ENCODE results near the gene OR4F15.
A peak's percentile ranks its signal among the peaks of the same experiment; 100 is the strongest.
"Not testable (repeated sequence)": the region's sequence is repeated elsewhere in the genome, so short reads cannot be mapped to it uniquely, and the experiment has no call there.

Gene OR4F15

GRCh38 chr15:101811902-101812301 is at the start of gene OR4F15:
OR4F15 (plus strand) TSS chr15:101812202; CDS start chr15:101818187, 5,985 bp downstream.
- TF ChIP-seq CTCF (IDR thresholded peaks at IDR 0.05; ENCODE audit: low read length, missing control alignments): no peak
- no peak within 1 kb of the TSS for H3K4me3 ChIP-seq (replicated peaks; ENCODE audit: low read depth, low read length)
- no peak for DNase-seq (ENCODE audit: low read depth)

- not testable (repeated sequence) for DNase-seq (ENCODE audit: low read depth); H3K4me3 ChIP-seq (replicated peaks; ENCODE audit: low read depth, low read length)
Observed at GRCh38 chr15:101764669-101765339, 47.2 kb upstream of the OR4F15 start.

- DNase-seq (ENCODE audit: low read depth); H3K4me3 ChIP-seq (replicated peaks; ENCODE audit: low read depth, low read length): not testable (repeated sequence)
Observed at GRCh38 chr15:101765340-101765671, 46.7 kb upstream of the OR4F15 start.

GRCh38 chr15:101765772-101766456 is 46.1 kb upstream of the OR4F15 start:
- TF ChIP-seq CTCF (IDR thresholded peaks at IDR 0.05; ENCODE audit: low read length, missing control alignments): no peak
- no peak overlapping the region for H3K4me3 ChIP-seq (replicated peaks; ENCODE audit: low read depth, low read length)

GRCh38 chr15:101767083-101767640 is 44.8 kb upstream of the OR4F15 start:
- not testable (repeated sequence) for DNase-seq (ENCODE audit: low read depth); H3K4me3 ChIP-seq (replicated peaks; ENCODE audit: low read depth, low read length)

More at GRCh38 chr15:101765772-101766456, 46.1 kb upstream of the OR4F15 start:
- no peak for DNase-seq (ENCODE audit: low read depth)

- no peak for DNase-seq (ENCODE audit: low read depth)
Observed at GRCh38 chr15:101772921-101773320, 39.1 kb upstream of the OR4F15 start.

GRCh38 chr15:101773496-101774100 is 38.4 kb upstream of the OR4F15 start:
- no peak overlapping the region for H3K4me3 ChIP-seq (replicated peaks; ENCODE audit: low read depth, low read length)

More at GRCh38 chr15:101772921-101773320, 39.1 kb upstream of the OR4F15 start:
- H3K4me3 ChIP-seq (replicated peaks; ENCODE audit: low read depth, low read length): no peak overlapping the region
- no peak for TF ChIP-seq CTCF (IDR thresholded peaks at IDR 0.05; ENCODE audit: low read length, missing control alignments)

More at GRCh38 chr15:101773496-101774100, 38.4 kb upstream of the OR4F15 start:
- peak; percentile 25 for TF ChIP-seq CTCF (IDR thresholded peaks at IDR 0.05; ENCODE audit: low read length, missing control alignments)
- no peak for DNase-seq (ENCODE audit: low read depth)
